ENCODE measurements around the gene FMNL2. TPM values are rescaled to one million over a fixed set of nuclear protein-coding genes. Genes with fewer than 3 reads are reported as not detected.

Gene FMNL2
- total RNA-seq, 1 donor from 2014 or later: 166 TPM

DNA sequence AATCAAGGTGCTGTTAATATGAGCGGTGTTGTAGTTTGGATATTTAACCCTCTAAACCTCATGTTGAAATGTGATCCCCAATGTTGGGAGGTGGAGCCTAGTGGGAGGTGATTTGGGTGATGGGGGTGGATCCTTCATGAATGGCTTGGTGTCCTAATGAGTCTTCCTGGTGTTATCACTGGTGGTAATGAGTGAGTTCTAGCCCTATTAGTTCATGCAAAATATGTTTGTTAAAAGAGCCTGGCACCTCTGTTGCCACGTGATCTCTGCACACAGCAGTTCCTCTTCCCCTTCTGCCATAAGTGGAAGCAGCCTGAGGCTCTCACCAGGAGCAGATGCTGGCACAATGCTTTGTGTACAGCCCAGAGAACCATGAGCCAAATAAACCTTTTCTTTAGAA lies 158.4 kb downstream of the FMNL2 start:
- Mint-ChIP-seq H3K27ac (ENCODE audit: unreplicated experiment) (peak overlapping the region; percentile 77), H3K9me3 (ENCODE audit: unreplicated experiment) (peaks cover 16% of the 10 kb centered on the region), H3K4me3 (ENCODE audit: unreplicated experiment) (peak overlapping the region; percentile 26), H3K27me3 (ENCODE audit: unreplicated experiment) (peaks cover 4% of the 10 kb centered on the region), H3K4me1 (ENCODE audit: low read depth, unreplicated experiment) (peaks cover 48% of the 10 kb centered on the region), H3K36me3 (ENCODE audit: unreplicated experiment) (no peaks in the 10 kb centered on the region)
- TF ChIP-seq CTCF (IDR thresholded peaks at IDR 0.05; ENCODE audit: partially characterized antibody, unreplicated experiment): no peak
- DNase-seq: no peak

DNA sequence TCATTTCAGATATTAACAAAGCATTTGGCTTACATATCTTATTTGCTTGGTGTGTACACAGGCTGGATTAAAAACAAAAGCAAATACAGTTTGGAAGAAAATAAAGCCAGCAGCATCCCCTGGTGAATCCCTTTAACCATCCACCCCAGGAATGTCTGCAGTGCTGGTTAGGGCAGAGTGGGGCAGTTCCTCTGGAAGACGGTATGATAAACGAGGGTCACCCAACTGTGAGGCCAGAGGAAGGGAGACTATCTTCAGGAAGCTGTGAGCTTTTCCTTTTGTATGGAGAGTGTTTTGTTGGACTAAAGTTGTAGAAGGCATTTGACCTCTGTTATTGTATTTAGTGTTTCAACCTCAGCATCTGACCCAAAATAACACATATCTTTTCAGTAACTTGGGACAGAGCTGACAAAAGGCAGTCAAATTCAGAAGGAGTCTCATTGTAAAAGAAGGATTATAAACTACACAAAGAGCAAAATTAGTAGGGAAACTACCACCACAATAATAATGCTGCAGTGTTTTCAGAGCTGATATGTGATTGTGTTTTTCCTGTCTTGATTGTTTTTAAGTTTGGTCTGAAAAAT lies 159.1 kb downstream of the FMNL2 start:
- no peak overlapping the region for H3K4me3 Mint-ChIP-seq (ENCODE audit: unreplicated experiment)
- DNase-seq: no peak
- H3K9me3 Mint-ChIP-seq (ENCODE audit: unreplicated experiment): peaks cover 13% of the 10 kb centered on the region
- no peak for TF ChIP-seq CTCF (IDR thresholded peaks at IDR 0.05; ENCODE audit: partially characterized antibody, unreplicated experiment)
- H3K4me1 Mint-ChIP-seq (ENCODE audit: low read depth, unreplicated experiment): peaks cover 51% of the 10 kb centered on the region
- peak overlapping the region; percentile 56 for H3K27ac Mint-ChIP-seq (ENCODE audit: unreplicated experiment)
- no peaks in the 10 kb centered on the region for H3K36me3 Mint-ChIP-seq (ENCODE audit: unreplicated experiment)
- peaks cover 4% of the 10 kb centered on the region for H3K27me3 Mint-ChIP-seq (ENCODE audit: unreplicated experiment)

- no peak for TF ChIP-seq CTCF (IDR thresholded peaks at IDR 0.05; ENCODE audit: partially characterized antibody, unreplicated experiment)
- Mint-ChIP-seq H3K27ac (ENCODE audit: unreplicated experiment) (no peak overlapping the region), H3K4me1 (ENCODE audit: low read depth, unreplicated experiment) (peaks cover 43% of the 10 kb centered on the region)
Observed at GRCh38 chr2:152496371-152496770, 161.4 kb downstream of the FMNL2 start.

GRCh38 chr2:152497481-152498052 lies 162.6 kb downstream of the FMNL2 start:
- no peak for DNase-seq
- no peak overlapping the region for H3K27ac Mint-ChIP-seq (ENCODE audit: unreplicated experiment)
- peaks cover 2% of the 10 kb centered on the region for H3K27me3 Mint-ChIP-seq (ENCODE audit: unreplicated experiment)
- H3K9me3 Mint-ChIP-seq (ENCODE audit: unreplicated experiment): peaks cover 17% of the 10 kb centered on the region
- no peak for TF ChIP-seq CTCF (IDR thresholded peaks at IDR 0.05; ENCODE audit: partially characterized antibody, unreplicated experiment)
- H3K4me1 Mint-ChIP-seq (ENCODE audit: low read depth, unreplicated experiment): peaks cover 45% of the 10 kb centered on the region
- H3K4me3 Mint-ChIP-seq (ENCODE audit: unreplicated experiment): no peak overlapping the region
- H3K36me3 Mint-ChIP-seq (ENCODE audit: unreplicated experiment): no peaks in the 10 kb centered on the region

More at GRCh38 chr2:152496371-152496770, 161.4 kb downstream of the FMNL2 start:
- Mint-ChIP-seq H3K36me3 (ENCODE audit: unreplicated experiment) (no peaks in the 10 kb centered on the region), H3K9me3 (ENCODE audit: unreplicated experiment) (peaks cover 10% of the 10 kb centered on the region), H3K4me3 (ENCODE audit: unreplicated experiment) (no peak overlapping the region), H3K27me3 (ENCODE audit: unreplicated experiment) (peaks cover 2% of the 10 kb centered on the region)
- no peak for DNase-seq

GRCh38 chr2:152499331-152499816 lies 164.4 kb downstream of the FMNL2 start:
- TF ChIP-seq CTCF (IDR thresholded peaks at IDR 0.05; ENCODE audit: partially characterized antibody, unreplicated experiment): no peak
- Mint-ChIP-seq H3K9me3 (ENCODE audit: unreplicated experiment) (peaks cover 20% of the 10 kb centered on the region), H3K27me3 (ENCODE audit: unreplicated experiment) (peaks cover 5% of the 10 kb centered on the region), H3K27ac (ENCODE audit: unreplicated experiment) (peak overlapping the region; percentile 89), H3K36me3 (ENCODE audit: unreplicated experiment) (no peaks in the 10 kb centered on the region), H3K4me1 (ENCODE audit: low read depth, unreplicated experiment) (peaks cover 39% of the 10 kb centered on the region), H3K4me3 (ENCODE audit: unreplicated experiment) (peak overlapping the region; percentile 53)
- no peak for DNase-seq

All from glutamatergic neuron (in vitro differentiated cells).